Activated effector memory CD4-positive, alpha-beta T cell treated with Interleukin-2 at 50 U/mL for 16 hours (primary cell): ENCODE measurements around the gene ZER1.
A peak's percentile ranks its signal among the peaks of the same experiment; 100 is the strongest.
"Not testable (repeated sequence)": the region's sequence is repeated elsewhere in the genome, so short reads cannot be mapped to it uniquely, and the experiment has no call there.

Experiments used
- DNase-seq: peaks from one replicate; pipeline ENCODE4 v3.0.0-alpha.2; 2020

Gene ZER1

GRCh38 chr9:128713941-128714573, 57.7 kb downstream of the ZER1 start:
- DNase-seq = no peak

- no peak for DNase-seq
Measured at GRCh38 chr9:128713411-128713780, 58.3 kb downstream of the ZER1 start.

DNA sequence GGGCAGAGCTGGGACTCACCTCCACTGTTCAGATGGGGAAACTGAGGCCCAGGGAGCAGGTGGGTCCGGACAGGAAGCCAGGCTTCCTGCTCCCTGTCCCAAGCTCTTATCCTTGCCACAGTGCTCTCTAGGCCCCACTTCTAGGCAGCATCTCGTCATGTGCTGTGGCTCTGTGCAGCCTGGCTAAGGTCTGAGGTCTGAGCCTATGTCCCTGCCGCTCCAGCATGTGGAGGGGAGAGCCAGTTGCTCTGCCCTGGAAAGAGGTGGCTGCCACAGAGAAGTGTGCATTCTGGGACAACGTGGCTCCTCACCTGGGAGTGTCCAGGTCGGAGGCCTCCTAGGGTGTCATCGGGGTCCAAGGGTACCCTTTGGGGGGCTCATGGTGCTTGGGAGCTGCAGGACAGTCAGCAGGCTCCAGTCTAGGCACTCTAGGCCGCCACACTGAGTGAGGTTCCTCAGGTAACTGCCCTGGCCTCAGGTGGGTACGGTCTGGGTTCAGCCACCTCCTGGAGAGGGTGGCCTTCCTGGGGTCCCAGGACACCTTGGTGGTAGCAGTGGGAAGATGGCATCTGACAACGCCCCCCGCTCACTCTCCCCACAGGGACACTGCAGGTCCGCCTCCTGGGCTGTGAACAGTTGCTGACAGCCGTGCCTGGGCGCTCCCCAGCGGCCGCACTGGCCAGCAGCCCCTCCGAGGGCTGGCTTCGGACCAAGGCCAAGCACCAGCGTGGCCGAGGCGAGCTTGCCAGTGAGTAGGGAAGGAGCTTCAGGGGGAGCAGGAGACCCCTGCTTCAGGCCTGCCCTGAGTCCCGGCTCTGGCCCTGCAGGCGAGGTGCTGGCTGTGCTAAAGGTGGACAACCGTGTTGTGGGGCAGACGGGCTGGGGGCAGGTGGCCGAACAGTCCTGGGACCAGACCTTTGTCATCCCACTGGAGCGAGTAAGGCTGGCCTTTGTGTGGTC, 59.0 kb downstream of the ZER1 start:
- DNase-seq = no peak

DNA sequence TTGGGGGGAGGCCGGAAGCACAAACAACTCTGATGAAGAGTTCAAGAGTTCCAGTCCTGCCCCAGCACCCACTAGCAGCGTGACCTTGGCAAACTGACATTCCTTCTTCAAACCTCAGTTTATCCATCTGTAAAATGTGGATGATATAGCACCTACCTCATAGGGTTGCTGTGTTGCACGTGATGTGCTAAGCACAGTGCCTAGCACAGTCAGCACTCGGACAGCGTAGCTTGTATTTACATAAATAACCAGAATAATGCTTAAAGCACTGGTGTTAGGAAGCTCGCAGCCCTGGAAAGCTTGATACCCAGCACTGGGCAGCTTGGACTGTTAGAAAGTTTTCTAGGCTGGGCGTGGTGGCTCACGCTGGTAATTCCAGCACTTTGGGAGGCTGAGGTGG, 64.3 kb downstream of the ZER1 start:
- no peak for DNase-seq

- DNase-seq = no peak
Measured at GRCh38 chr9:128706671-128707381, 64.9 kb downstream of the ZER1 start.

- no peak for DNase-seq
Measured at GRCh38 chr9:128706045-128706444, 65.7 kb downstream of the ZER1 start.

DNA sequence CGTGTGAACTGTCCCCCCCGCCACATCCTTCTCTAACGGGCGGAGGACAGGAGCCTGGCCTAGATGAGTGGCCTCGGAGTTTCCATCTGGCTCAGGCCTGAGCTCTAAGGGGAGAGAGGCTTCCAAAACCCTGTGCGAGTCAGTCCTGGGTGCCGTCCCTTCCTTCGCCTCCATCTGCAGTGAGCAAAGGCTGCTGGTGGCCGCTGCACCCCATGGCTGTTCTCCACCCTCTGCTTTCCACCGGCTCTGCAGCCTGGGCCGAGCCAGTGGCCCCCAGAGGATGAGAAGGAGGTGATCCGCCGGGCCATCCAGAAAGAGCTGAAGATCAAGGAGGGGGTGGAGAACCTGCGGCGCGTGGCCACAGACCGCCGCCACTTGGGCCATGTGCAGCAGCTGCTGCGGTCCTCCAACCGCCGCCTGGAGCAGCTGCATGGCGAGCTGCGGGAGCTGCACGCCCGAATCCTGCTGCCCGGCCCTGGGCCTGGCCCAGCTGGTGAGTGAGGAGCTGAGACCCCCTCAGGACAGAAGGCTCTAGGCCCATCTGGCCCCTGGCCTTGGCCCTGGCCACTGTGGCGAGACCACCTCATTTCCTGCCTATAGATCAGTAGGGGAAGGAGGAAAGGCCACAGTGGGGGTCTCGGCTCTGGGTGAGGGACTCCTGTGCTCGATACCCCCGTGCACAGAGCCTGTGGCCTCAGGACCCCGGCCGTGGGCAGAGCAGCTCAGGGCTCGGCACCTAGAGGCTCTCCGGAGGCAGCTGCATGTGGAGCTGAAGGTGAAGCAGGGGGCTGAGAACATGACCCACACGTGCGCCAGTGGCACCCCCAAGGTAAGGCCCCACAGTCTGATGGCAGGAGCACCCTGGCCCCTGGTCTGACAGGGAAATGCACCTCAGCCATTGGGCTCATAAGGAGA, 66.4 kb downstream of the ZER1 start:
- DNase-seq = no peak

DNA sequence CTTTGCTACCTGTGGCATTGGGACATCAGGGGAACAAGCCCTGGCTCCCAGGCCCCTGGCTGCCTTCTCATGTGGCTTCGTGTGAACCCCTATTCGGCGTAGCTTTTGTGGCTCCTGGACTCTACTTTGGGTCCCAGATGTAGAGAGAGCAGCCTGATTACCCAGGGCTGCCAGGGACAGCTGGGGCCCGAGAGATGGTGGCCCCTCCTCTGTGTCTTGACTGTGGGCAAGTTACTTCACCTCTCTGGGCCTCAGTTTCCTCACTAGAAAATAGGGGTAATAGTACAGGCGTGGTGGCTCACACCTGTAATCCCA, 67.4 kb downstream of the ZER1 start:
- DNase-seq = no peak

DNA sequence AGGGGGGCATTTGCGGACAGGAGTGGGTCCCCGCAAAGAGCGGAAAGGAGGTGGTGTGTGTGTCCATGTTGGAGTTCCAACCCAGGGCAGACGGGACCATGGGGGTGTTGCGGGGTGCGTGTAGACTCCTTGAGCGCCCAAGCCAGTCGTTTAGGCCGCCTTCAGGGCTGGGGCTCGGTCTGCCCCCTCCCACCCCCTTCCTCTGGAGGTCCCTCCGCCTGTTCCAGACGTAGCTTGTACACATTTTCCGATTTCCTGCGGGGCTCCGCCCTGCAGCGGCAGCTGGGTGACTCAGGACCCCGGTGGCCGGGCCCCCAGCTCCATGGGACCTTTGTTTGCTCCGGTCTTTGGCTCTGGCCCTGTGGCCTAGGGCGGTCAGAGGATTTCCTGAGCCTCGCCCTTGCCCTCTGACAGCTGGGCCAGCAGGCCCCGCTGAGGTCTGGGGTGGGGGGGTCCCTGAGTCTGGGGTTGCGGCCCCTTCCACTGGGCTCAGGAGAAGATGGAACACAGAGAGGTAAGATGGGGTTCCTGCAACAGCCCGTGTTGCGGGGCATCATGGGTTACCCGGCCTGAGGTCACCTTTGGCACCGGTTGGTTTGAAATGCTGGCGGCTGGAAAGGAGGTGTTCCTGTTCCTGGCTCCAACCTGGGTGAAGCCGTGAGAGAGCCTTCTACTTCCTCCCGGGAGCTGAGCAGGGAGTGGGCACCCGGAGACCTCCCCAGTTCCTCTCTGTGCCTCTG, 67.9 kb downstream of the ZER1 start:
- no peak for DNase-seq

DNA sequence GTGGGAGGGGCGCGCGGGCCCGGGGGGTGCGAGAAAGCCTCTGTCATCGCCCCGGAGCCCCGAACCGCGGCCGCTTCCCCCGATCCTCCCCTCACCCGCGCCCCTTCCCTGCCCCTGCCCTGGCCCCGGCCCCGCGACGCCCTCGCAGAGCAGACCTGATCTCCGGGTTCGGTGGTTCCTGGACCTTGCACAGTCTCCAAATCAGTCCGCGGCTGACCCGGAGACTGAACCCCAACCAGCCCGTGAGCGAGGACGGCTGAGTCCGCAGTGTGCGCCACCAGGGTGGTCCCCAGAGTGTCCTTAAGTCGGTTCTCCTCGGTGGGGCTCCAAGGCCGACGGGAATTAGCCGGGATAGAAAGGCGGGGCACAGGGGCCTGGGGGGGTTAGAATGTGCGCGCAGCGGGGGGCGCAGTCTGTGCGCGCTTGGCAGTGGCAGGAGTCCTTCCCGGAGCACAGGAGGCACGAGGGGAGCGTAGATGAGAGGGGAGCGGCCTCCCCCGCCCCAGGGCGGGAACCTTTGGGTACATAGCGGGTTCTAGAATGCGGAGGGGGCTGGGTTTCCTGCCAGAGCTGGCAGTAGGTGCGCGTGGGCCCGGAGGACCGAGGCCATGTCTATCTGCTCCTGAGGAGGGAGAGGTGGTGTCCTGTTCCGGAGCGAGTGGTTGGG, 68.6 kb downstream of the ZER1 start:
- no peak for DNase-seq

- DNase-seq = peak; percentile 76
Measured at GRCh38 chr9:128702445-128702948, 69.2 kb downstream of the ZER1 start, which contains the start of gene PKN3. TSS of gene PKN3 (plus strand) at chr9:128702503. CDS start at chr9:128702916, 413 bp downstream.

GRCh38 chr9:128701227-128701854, 70.4 kb downstream of the ZER1 start:
- DNase-seq = no peak

GRCh38 chr9:128699096-128699795, 72.5 kb downstream of the ZER1 start:
- DNase-seq = not testable (repeated sequence)

DNA sequence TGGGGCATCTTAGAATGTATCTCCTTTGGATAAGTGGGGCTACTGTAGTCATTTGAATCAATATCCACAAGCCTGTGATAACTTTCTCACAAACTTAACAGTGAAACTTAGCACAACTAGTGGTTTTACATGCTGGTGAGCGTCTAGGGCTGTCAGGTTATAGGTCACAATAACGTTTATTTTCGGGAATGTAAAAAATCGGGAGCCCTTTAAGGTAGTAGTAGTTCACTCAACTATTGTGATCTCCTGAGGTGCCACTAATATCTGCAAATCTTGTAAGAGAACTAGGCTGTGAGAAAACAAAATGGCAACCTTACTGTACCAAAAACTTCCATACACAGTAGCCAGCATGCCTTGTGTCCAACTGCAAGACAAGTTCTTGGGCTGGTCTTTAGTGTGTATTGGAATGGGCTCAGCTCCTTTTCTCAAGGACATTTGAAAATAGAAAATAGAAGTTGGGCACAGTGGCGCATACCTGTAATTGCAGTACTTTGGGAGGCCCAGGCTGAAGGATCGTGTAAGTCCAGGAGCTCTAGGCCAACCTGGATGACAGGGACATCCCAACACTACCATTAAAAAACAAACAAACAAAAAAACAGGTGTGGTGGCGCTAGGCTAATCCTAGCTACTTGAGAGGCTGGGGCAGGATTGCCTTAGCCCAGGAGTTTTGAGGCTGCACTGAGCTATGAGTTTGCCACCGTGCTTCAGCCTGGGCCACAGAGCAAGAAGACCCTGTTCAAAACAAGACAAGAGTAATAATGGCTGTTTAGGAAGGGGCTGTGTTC, 74.6 kb downstream of the ZER1 start:
- no peak for DNase-seq

DNA sequence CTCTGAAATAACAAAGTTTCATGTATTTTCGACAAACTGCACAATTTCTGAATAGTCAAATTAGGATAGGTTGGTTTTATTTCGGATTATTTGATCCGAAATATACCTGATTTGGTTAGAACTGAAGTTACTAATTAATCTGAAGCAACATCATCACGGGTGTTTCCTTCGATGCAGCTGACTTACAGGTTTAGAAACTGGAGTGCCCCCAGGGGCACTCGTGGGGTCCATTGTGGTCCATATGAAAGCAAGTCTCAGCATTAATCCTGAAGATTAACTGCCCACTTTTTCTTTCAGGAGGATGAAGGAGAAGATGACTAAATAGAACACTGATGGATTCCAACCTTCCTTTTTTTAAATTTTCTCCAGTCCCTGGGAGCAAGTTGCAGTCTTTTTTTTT, 77.4 kb downstream of the ZER1 start:
- DNase-seq = no peak

GRCh38 chr9:128693738-128694137, 78.0 kb downstream of the ZER1 start:
- not testable (repeated sequence) for DNase-seq

DNA sequence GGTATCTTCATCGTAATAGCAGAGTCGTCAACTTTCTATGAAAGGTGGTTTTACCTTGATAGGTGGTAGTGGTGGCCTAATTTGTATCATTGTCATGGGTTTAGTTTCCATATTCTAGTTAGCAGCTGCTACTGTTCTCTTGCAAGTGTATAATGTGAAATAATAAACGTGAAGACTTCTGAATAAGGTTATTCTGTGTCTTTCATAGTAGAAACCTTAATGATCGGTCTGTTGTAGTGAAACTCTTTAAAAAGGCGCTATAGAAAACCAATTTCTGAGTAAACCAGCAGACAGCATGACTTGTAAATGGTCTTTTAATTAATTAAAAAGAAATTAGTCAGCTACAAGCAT, 81.1 kb downstream of the ZER1 start:
- DNase-seq = no peak

DNA sequence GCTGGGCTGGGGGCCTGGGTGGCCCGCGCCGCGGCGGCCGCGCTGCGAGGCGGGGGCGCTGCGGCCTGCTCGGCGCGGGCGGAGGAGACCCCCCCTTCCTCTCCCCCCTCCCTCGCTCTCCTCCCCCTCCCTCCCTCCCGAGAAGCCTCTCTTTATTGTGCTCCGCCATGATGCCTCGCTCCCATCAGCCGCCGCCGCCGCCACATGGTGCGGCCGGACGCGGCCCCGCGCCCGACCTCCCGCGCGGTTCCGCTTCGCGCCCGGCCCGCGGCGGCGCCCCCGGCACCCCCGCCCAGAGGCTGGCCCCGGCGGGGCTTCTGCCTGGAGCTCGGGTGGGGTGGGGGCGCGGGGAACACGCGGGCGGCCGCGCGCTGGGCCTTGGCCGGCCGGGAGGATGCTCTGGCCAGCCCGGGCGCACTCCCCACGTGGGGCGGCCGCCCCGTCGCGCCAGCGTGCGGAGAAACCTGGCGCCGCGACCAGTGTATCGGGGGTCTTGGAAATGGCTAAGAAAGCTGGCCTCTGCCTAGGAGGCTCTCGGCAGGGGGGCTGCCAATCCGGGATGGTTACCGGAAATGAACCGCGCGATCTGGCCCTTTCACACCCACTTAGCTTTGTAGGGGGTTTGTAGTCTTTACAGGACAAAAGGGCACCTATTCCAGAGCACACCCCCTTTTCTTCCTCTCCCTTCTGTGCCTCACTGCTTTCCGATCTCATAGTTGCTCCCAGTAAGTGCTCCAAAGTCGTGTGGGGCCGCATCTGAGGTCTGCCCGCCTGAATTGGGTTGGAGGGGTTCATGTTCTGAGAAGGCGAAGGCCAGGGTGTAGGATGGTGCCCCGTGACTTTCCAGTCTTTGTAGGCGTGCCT, 81.7 kb downstream of the ZER1 start:
- peak; percentile 49 for DNase-seq
